ENCODE results near the gene LRMDA. TPM values are rescaled to one million over a fixed set of nuclear protein-coding genes. Genes with fewer than 3 reads are reported as not detected.

The LRMDA gene
- total and polyA plus RNA-seq, 3 experiments from 2014 or later: not detected

DNA sequence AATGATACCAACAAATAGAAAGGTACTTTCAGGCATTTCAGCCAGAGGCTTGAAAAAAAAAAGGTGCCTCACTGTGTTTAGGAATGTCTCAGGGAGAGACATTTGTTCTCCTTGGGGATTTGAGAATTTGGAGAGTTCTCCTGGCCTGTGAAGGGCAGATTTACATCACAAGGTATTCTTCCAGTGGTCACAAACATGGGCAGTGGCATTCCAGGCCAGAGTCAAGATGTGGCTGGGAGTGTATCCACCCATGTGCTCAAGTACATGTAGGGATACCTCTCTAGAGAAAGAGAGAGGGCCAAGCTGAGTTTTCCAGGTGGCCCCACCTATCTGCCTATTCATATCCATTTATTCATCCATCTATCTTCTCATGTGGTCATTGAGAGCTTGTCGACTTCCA is 253.8 kb downstream of the LRMDA start:
- no peak overlapping the region for H3K4me3 ChIP-seq (ENCODE audit: low read length)
- no peaks in the 10 kb centered on the region for H3K9me3 ChIP-seq (ENCODE audit: low read length)
- Mint-ChIP-seq H3K4me3 (no peak overlapping the region), H3K9me3 (peaks cover 0 to 5% (median 0%) of the 10 kb centered on the region in 5 donors), H3K27ac (no peak overlapping the region), H3K27me3 (peaks cover 0 to 7% of the 10 kb centered on the region in 2 donors), H3K4me1 (no peaks in the 10 kb centered on the region), H3K36me3 (peaks cover 0 to 2% (median 0%) of the 10 kb centered on the region in 3 donors)
- ChIA-PET CTCF (no interaction called here), POLR2A (no interaction called here)
- H3K36me3 ChIP-seq (ENCODE audit: insufficient read depth, low read length): no peaks in the 10 kb centered on the region
- DNase-seq: no peak
- no peaks in the 10 kb centered on the region for H3K4me1 ChIP-seq (ENCODE audit: insufficient read depth, low read length)
- no peaks in the 10 kb centered on the region for H3K27me3 ChIP-seq (ENCODE audit: insufficient read depth, low read length, poor library complexity, severe bottlenecking)
- no peak overlapping the region for H3K27ac ChIP-seq (ENCODE audit: low read depth, low read length)

DNA sequence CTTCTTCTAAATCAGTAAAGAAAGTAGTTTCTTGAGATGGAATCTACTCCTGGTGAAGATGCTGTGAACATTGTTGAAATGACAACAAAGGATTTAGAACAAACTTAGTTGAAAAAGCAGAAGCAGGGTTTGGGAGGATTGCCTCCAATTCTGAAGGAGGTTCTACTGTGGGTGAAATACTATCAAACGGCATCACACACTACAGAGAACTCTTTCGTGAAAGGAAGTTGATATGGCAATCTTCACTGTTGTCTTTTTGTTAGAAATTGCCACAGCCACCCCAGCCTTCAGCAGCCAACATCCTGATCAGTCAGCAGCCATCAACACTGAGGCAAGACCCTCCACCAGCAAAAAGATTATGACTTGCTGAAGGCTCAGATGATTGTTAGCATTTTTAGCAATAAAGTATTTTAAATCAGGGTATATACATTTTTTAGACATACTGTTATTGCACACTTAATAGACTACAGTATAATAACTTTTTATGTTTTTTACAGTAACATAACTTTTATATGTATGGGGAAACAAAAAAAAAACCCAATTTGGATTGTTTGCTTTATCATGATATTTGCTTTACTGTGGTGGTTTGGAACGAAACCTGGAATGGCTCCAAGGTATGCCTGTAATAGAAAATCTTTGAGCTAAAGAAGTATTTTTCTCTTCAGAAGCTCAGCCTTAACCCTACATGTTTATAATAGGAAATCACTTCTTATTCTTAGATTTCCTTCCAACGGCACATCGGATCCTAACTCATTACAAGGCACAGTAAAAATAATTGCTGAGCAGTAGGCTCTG is 257.3 kb downstream of the LRMDA start:
- ChIA-PET POLR2A (no interaction called here), CTCF (no interaction called here)
- no peaks in the 10 kb centered on the region for H3K27me3 ChIP-seq (ENCODE audit: insufficient read depth, low read length, poor library complexity, severe bottlenecking)
- Mint-ChIP-seq H3K9me3 (peaks cover 0 to 5% (median 2%) of the 10 kb centered on the region in 5 donors), H3K27me3 (peaks cover 0 to 7% of the 10 kb centered on the region in 2 donors), H3K36me3 (peaks cover 0 to 2% (median 0%) of the 10 kb centered on the region in 3 donors), H3K4me3 (no peak overlapping the region), H3K4me1 (no peaks in the 10 kb centered on the region), H3K27ac (no peak overlapping the region)
- H3K27ac ChIP-seq (ENCODE audit: low read depth, low read length): no peak overlapping the region
- no peaks in the 10 kb centered on the region for H3K4me1 ChIP-seq (ENCODE audit: insufficient read depth, low read length)
- no peak for DNase-seq
- H3K9me3 ChIP-seq (ENCODE audit: low read length): no peaks in the 10 kb centered on the region
- H3K36me3 ChIP-seq (ENCODE audit: insufficient read depth, low read length): no peaks in the 10 kb centered on the region
- no peak overlapping the region for H3K4me3 ChIP-seq (ENCODE audit: low read length)

DNA sequence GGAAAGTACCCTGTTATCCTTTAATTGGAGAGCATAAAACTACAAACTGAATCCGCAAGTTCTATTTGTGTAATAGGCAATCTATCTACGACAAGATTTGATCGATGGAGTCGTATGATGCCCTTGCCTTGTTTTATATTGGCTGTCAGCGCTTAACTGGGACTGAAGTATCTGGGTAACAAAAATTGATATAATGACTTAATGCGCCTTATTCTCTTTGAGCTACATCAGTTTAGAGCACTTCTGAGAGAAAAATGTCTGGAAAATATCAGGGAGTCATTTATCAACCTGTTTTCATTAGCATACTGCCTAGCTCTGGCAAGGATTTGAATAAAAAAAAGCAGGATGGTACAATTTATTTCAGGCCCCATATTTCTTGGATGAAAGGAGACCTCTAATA is 262.1 kb downstream of the LRMDA start:
- ChIA-PET POLR2A (no interaction called here), CTCF (no interaction called here)
- Histone ChIP-seq H3K36me3 (ENCODE audit: insufficient read depth, low read length) (no peaks in the 10 kb centered on the region), H3K4me3 (ENCODE audit: low read length) (no peak overlapping the region), H3K27me3 (ENCODE audit: insufficient read depth, low read length, poor library complexity, severe bottlenecking) (no peaks in the 10 kb centered on the region), H3K27ac (ENCODE audit: low read depth, low read length) (no peak overlapping the region), H3K9me3 (ENCODE audit: low read length) (no peaks in the 10 kb centered on the region), H3K4me1 (ENCODE audit: insufficient read depth, low read length) (no peaks in the 10 kb centered on the region)
- peaks cover 0 to 6% (median 1%) of the 10 kb centered on the region in 5 donors for H3K9me3 Mint-ChIP-seq
- H3K4me1 Mint-ChIP-seq: no peaks in the 10 kb centered on the region
- H3K27me3 Mint-ChIP-seq: peaks cover 3 to 4% of the 10 kb centered on the region in 2 donors
- DNase-seq: no peak
- no peak overlapping the region for H3K4me3 Mint-ChIP-seq
- H3K27ac Mint-ChIP-seq: no peak overlapping the region
- no peaks in the 10 kb centered on the region for H3K36me3 Mint-ChIP-seq

DNA sequence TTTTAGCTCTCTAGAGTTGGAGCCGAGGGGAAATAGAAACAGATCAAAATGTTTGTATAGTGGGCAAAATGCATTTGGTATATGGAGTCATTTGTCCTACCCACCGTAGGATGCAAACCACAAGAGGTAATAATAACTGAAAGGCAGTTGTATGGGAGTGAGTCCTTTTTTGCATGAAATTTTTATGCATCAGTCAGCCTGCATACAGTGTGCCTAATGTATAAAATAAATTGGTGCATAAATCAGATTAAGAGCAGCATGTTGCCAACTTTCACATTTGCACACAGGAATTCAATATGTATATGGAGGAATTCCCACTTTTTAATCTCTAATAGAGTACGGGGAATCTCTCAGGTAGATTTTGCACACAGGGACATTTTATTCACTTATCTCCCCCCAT is 262.8 kb downstream of the LRMDA start:
- Histone ChIP-seq H3K9me3 (ENCODE audit: low read length) (no peaks in the 10 kb centered on the region), H3K36me3 (ENCODE audit: insufficient read depth, low read length) (no peaks in the 10 kb centered on the region), H3K27ac (ENCODE audit: low read depth, low read length) (no peak overlapping the region), H3K4me1 (ENCODE audit: insufficient read depth, low read length) (no peaks in the 10 kb centered on the region), H3K4me3 (ENCODE audit: low read length) (no peak overlapping the region), H3K27me3 (ENCODE audit: insufficient read depth, low read length, poor library complexity, severe bottlenecking) (no peaks in the 10 kb centered on the region)
- ChIA-PET POLR2A (no interaction called here), CTCF (no interaction called here)
- Mint-ChIP-seq H3K27ac (no peak overlapping the region), H3K4me3 (no peak overlapping the region), H3K4me1 (no peaks in the 10 kb centered on the region), H3K27me3 (peaks cover 3 to 4% of the 10 kb centered on the region in 2 donors), H3K9me3 (peaks cover 0 to 6% (median 1%) of the 10 kb centered on the region in 5 donors), H3K36me3 (no peaks in the 10 kb centered on the region)
- DNase-seq: no peak

DNA sequence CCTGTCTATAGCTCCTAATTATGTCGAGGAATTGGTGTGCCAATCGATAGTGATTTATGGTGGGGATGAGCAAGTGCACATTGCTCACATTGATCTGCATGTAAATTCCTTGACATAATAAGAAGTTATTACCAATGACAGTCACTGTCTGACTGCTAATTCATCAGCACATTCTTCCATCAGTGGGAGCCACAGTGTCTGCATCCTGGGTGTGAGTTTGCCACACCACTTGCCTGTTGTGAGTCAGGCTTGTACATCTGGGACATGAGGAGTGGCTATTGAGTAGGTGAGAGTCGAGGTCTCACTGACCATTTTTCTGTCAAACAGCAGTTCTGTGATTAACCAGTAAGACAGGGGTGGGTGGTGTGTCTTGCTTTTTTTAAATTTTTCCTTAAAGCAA is 263.4 kb downstream of the LRMDA start:
- H3K4me1 ChIP-seq (ENCODE audit: insufficient read depth, low read length): no peaks in the 10 kb centered on the region
- DNase-seq: no peak
- H3K36me3 ChIP-seq (ENCODE audit: insufficient read depth, low read length): no peaks in the 10 kb centered on the region
- no peak overlapping the region for H3K27ac ChIP-seq (ENCODE audit: low read depth, low read length)
- H3K27ac Mint-ChIP-seq: no peak overlapping the region
- POLR2A ChIA-PET: no interaction called here
- peaks cover 3 to 4% of the 10 kb centered on the region in 2 donors for H3K27me3 Mint-ChIP-seq
- CTCF ChIA-PET: no interaction called here
- H3K36me3 Mint-ChIP-seq: no peaks in the 10 kb centered on the region
- H3K4me3 ChIP-seq (ENCODE audit: low read length): no peak overlapping the region
- H3K4me1 Mint-ChIP-seq: no peaks in the 10 kb centered on the region
- H3K4me3 Mint-ChIP-seq: no peak overlapping the region
- peaks cover 0 to 6% (median 2%) of the 10 kb centered on the region in 5 donors for H3K9me3 Mint-ChIP-seq
- no peaks in the 10 kb centered on the region for H3K9me3 ChIP-seq (ENCODE audit: low read length)
- H3K27me3 ChIP-seq (ENCODE audit: insufficient read depth, low read length, poor library complexity, severe bottlenecking): no peaks in the 10 kb centered on the region

DNA sequence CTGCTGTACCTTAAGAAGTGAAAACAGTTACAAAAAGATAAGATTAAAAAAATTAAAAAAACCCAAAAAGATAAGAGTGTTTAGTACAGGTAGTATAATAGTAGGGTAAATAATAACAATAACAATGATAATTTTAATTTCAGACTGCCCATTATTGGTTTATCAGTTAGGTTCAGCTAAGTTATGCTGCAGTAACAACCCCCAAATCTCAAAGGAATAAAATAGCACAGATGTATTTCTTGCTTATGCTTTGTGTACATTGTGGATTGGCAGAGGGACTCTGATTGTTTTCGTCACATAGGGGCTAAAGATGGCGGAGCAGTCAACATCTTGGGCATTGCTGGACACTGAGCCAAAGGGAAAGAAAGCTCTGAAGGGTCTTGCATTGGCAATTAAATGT is 264.6 kb downstream of the LRMDA start:
- Mint-ChIP-seq H3K27ac (no peak overlapping the region), H3K9me3 (peaks cover 0 to 6% (median 2%) of the 10 kb centered on the region in 5 donors), H3K4me1 (no peaks in the 10 kb centered on the region), H3K4me3 (no peak overlapping the region), H3K27me3 (peaks cover 3 to 4% of the 10 kb centered on the region in 2 donors), H3K36me3 (no peaks in the 10 kb centered on the region)
- DNase-seq: no peak
- no peaks in the 10 kb centered on the region for H3K27me3 ChIP-seq (ENCODE audit: insufficient read depth, low read length, poor library complexity, severe bottlenecking)
- no peaks in the 10 kb centered on the region for H3K36me3 ChIP-seq (ENCODE audit: insufficient read depth, low read length)
- no peaks in the 10 kb centered on the region for H3K9me3 ChIP-seq (ENCODE audit: low read length)
- H3K4me1 ChIP-seq (ENCODE audit: insufficient read depth, low read length): no peaks in the 10 kb centered on the region
- no peak overlapping the region for H3K27ac ChIP-seq (ENCODE audit: low read depth, low read length)
- CTCF ChIA-PET: no interaction called here
- no peak overlapping the region for H3K4me3 ChIP-seq (ENCODE audit: low read length)
- POLR2A ChIA-PET: no interaction called here

DNA sequence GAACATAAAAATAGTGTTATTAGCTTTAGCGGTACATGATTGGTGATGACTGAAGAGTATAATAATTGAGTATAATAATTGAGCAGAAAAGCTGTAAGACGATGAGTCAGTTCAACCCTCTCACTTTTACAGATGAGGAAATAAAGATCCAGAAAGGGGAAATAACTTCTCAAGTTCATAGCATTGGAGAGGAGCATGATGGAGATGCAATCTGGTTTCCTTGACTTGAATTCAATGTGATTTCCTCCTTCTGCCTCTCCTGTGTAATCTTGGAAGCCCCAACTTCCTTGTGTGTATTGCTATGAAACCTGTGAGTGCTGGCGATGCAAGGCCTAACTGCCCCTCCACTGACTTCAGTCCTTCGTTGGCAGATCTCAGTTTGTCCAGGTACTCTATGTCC is 265.1 kb downstream of the LRMDA start:
- CTCF ChIA-PET: no interaction called here
- H3K9me3 ChIP-seq (ENCODE audit: low read length): no peaks in the 10 kb centered on the region
- Mint-ChIP-seq H3K27ac (no peak overlapping the region), H3K27me3 (peaks cover 3 to 4% of the 10 kb centered on the region in 2 donors), H3K9me3 (peaks cover 0 to 6% (median 2%) of the 10 kb centered on the region in 5 donors), H3K4me3 (no peak overlapping the region), H3K36me3 (no peaks in the 10 kb centered on the region), H3K4me1 (no peaks in the 10 kb centered on the region)
- H3K4me3 ChIP-seq (ENCODE audit: low read length): no peak overlapping the region
- no peaks in the 10 kb centered on the region for H3K4me1 ChIP-seq (ENCODE audit: insufficient read depth, low read length)
- H3K27me3 ChIP-seq (ENCODE audit: insufficient read depth, low read length, poor library complexity, severe bottlenecking): no peaks in the 10 kb centered on the region
- no peak overlapping the region for H3K27ac ChIP-seq (ENCODE audit: low read depth, low read length)
- no peak for DNase-seq
- POLR2A ChIA-PET: no interaction called here
- no peaks in the 10 kb centered on the region for H3K36me3 ChIP-seq (ENCODE audit: insufficient read depth, low read length)

DNA sequence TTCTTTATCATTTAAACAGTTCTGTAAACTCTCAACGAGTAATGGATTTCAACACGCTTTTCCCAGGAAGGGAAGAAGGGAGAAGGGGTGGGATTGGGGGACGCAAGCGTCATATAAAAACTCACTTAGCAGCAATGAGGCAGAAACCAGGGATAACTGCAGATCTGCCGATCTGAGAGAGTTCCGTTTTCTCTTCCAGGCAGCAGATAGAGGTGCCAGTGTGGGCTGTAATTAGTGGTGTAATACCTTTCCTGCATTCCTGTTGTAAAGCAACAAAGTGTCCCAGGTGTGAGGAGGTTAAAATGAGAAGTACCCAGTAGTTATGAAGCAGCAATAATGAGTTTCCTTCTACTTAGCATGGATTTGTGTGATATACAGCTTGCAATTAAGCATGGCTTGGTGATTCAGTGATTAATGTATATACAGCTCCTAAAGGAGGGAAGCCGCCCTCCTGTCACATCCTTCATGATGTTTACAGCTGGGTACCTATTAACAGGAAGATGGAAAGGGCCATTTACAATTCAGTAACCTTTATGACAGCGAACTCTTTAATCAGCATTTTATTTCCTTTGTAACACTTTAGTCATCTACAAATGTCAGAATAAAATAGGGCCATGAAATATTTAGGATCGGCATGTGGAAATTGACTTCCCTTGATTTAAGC is 271.9 kb downstream of the LRMDA start:
- Histone ChIP-seq H3K27ac (ENCODE audit: low read depth, low read length) (no peak overlapping the region), H3K9me3 (ENCODE audit: low read length) (no peaks in the 10 kb centered on the region), H3K27me3 (ENCODE audit: insufficient read depth, low read length, poor library complexity, severe bottlenecking) (no peaks in the 10 kb centered on the region), H3K4me1 (ENCODE audit: insufficient read depth, low read length) (no peaks in the 10 kb centered on the region), H3K36me3 (ENCODE audit: insufficient read depth, low read length) (no peaks in the 10 kb centered on the region), H3K4me3 (ENCODE audit: low read length) (no peak overlapping the region)
- Mint-ChIP-seq H3K4me3 (no peak overlapping the region), H3K4me1 (no peaks in the 10 kb centered on the region), H3K9me3 (peaks cover 0 to 2% (median 0%) of the 10 kb centered on the region in 5 donors), H3K36me3 (no peaks in the 10 kb centered on the region), H3K27me3 (peaks cover 4 to 5% of the 10 kb centered on the region in 2 donors), H3K27ac (no peak overlapping the region)
- ChIA-PET POLR2A (no interaction called here), CTCF (no interaction called here)
- DNase-seq: no peak

All from CD8-positive, alpha-beta memory T cell (primary cell).